Measurements from ENCODE around the gene XRCC1. TPM values are rescaled to one million over a fixed set of nuclear protein-coding genes. Genes with fewer than 3 reads are reported as not detected.

Gene XRCC1
- total and polyA plus RNA-seq, 2 experiments from 2014 or later, result 35.3 to 49.5 TPM

DNA sequence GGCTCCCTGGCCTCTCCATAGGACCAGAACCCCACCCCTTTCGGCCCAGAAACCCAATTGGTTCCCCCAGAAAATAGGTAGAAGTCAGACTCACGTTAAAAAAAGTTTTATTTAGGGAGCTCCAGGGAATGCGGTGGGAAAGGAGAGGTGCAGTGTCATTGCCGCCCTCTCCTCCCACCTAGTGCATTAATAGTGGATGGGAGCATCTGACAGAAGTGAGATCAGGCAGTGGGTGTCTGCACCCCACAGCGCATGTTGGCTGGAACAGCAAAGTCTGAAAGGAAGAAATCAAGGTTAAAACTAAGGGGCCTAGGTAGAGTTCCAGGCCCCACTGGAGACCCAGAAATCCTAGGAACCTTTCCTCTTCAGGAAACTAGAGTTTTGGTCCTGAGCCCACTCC is 68.7 kb downstream of the XRCC1 start:
- Histone ChIP-seq H3K4me3 (no peak overlapping the region), H3K27ac (ENCODE audit: low read depth) (no peak overlapping the region), H3K9me2 (ENCODE audit: insufficient read depth) (no peaks in the 10 kb centered on the region), H3K27me3 (ENCODE audit: insufficient read depth) (peaks cover 17% of the 10 kb centered on the region), H3K79me2 (replicated peaks; ENCODE audit: insufficient read depth) (no peaks in the 10 kb centered on the region), H3K36me3 (ENCODE audit: insufficient read depth) (no peaks in the 10 kb centered on the region), H3K4me1 (ENCODE audit: insufficient read depth) (peaks cover 12% of the 10 kb centered on the region; the same call in 1 of the 2 replicates), H3F3A (replicated peaks; ENCODE audit: low read depth) (0 out of 2 replicates have a peak, but pooled peaks cover 5% of the 10 kb centered on the region), H2AFZ (no peak overlapping the region), H4K20me1 (replicated peaks; ENCODE audit: insufficient read depth) (no peaks in the 10 kb centered on the region), H3K4me2 (no peak overlapping the region)
- Mint-ChIP-seq H3K36me3 (ENCODE audit: low read depth) (peaks cover 19% of the 10 kb centered on the region), H3K27ac (no peak overlapping the region), H3K4me1 (peaks cover 16% of the 10 kb centered on the region; the same call in 2 of the 3 replicates), H3K4me3 (no peak overlapping the region), H3K9me3 (peaks cover 4% of the 10 kb centered on the region; the same call in 1 of the 3 replicates), H3K27me3 (ENCODE audit: insufficient read depth, low read depth, poor library complexity) (peaks cover 29% of the 10 kb centered on the region)
- TF ChIP-seq, protein P1, sequence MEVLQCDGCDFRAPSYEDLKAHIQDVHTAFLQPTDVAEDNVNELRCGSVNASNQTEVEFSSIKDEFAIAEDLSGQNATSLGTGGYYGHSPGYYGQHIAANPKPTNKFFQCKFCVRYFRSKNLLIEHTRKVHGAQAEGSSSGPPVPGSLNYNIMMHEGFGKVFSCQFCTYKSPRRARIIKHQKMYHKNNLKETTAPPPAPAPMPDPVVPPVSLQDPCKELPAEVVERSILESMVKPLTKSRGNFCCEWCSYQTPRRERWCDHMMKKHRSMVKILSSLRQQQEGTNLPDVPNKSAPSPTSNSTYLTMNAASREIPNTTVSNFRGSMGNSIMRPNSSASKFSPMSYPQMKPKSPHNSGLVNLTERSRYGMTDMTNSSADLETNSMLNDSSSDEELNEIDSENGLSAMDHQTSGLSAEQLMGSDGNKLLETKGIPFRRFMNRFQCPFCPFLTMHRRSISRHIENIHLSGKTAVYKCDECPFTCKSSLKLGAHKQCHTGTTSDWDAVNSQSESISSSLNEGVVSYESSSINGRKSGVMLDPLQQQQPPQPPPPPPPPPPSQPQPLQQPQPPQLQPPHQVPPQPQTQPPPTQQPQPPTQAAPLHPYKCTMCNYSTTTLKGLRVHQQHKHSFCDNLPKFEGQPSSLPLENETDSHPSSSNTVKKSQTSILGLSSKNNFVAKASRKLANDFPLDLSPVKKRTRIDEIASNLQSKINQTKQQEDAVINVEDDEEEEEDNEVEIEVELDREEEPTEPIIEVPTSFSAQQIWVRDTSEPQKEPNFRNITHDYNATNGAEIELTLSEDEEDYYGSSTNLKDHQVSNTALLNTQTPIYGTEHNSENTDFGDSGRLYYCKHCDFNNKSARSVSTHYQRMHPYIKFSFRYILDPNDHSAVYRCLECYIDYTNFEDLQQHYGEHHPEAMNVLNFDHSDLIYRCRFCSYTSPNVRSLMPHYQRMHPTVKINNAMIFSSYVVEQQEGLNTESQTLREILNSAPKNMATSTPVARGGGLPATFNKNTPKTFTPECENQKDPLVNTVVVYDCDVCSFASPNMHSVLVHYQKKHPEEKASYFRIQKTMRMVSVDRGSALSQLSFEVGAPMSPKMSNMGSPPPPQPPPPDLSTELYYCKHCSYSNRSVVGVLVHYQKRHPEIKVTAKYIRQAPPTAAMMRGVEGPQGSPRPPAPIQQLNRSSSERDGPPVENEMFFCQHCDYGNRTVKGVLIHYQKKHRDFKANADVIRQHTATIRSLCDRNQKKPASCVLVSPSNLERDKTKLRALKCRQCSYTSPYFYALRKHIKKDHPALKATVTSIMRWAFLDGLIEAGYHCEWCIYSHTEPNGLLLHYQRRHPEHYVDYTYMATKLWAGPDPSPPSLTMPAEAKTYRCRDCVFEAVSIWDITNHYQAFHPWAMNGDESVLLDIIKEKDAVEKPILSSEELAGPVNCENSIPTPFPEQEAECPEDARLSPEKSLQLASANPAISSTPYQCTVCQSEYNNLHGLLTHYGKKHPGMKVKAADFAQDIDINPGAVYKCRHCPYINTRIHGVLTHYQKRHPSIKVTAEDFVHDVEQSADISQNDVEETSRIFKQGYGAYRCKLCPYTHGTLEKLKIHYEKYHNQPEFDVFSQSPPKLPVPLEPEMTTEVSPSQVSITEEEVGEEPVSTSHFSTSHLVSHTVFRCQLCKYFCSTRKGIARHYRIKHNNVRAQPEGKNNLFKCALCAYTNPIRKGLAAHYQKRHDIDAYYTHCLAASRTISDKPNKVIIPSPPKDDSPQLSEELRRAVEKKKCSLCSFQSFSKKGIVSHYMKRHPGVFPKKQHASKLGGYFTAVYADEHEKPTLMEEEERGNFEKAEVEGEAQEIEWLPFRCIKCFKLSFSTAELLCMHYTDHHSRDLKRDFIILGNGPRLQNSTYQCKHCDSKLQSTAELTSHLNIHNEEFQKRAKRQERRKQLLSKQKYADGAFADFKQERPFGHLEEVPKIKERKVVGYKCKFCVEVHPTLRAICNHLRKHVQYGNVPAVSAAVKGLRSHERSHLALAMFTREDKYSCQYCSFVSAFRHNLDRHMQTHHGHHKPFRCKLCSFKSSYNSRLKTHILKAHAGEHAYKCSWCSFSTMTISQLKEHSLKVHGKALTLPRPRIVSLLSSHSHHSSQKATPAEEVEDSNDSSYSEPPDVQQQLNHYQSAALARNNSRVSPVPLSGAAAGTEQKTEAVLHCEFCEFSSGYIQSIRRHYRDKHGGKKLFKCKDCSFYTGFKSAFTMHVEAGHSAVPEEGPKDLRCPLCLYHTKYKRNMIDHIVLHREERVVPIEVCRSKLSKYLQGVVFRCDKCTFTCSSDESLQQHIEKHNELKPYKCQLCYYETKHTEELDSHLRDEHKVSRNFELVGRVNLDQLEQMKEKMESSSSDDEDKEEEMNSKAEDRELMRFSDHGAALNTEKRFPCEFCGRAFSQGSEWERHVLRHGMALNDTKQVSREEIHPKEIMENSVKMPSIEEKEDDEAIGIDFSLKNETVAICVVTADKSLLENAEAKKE (CRISPR knock-in tag; IDR thresholded peaks at IDR 0.05), result no peak
- no peak for TF ChIP-seq EZH2phosphoT487 (IDR thresholded peaks at IDR 0.05; ENCODE audit: unreplicated experiment)
- no peak for TF ChIP-seq JUNB (IDR thresholded peaks at IDR 0.05; ENCODE audit: unreplicated experiment)
- TF ChIP-seq EZH2 (IDR thresholded peaks at IDR 0.05; ENCODE audit: low read depth, unreplicated experiment), result no peak
- no peak for TF ChIP-seq REST (IDR thresholded peaks at IDR 0.05; ENCODE audit: unreplicated experiment)
- no peak for TF ChIP-seq NANOG (IDR thresholded peaks at IDR 0.05; ENCODE audit: borderline replicate concordance)
- ATAC-seq, result no peak
- no peak for DNase-seq (ENCODE audit: low spot score)
